HG02588 (cell line): Measurements from ENCODE around the gene MRPL37.
A peak's percentile ranks its signal among the peaks of the same experiment; 100 is the strongest.
"Not testable (repeated sequence)": the region's sequence is repeated elsewhere in the genome, so short reads cannot be mapped to it uniquely, and the experiment has no call there.

Experiments
- ATAC-seq: cut with Tn5 transposase; IDR thresholded peaks from one replicate; pipeline ENCODE4 v1.9.1; 2021; ENCODE audit warnings: mild to moderate bottlenecking, moderate library complexity; ENCODE audit not compliant: unreplicated experiment

The MRPL37 gene

DNA sequence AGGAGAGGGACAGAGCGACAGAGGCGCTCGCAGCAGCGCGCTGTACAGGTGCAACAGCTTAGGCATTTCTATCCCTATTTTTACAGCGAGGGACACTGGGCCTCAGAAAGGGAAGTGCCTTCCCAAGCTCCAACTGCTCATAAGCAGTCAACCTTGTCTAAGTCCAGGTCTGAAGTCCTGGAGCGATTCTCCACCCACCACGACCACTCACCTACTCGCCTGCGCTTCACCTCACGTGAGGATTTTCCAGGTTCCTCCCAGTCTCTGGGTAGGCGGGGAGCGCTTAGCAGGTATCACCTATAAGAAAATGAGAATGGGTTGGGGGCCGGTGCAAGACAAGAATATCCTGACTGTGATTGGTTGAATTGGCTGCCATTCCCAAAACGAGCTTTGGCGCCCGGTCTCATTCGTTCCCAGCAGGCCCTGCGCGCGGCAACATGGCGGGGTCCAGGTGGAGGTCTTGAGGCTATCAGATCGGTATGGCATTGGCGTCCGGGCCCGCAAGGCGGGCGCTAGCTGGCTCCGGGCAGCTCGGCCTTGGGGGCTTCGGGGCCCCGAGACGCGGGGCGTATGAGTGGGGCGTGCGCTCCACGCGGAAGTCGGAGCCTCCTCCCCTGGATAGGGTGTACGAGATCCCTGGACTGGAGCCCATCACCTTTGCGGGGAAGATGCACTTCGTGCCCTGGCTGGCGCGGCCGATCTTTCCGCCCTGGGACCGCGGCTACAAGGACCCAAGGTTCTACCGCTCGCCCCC is at the start of gene MRPL37, which contains the start of gene CYB5RL:
Gene MRPL37, plus strand, starts transcription at position 403 of the 754 bp plus-strand sequence. Its CDS starts 77 bp downstream, at position 480.
Gene CYB5RL, minus strand, starts transcription at position 266 of the 754 bp plus-strand sequence. CDS start 4,414 bp downstream, outside the sequence.
- peak; percentile 97 for ATAC-seq

DNA sequence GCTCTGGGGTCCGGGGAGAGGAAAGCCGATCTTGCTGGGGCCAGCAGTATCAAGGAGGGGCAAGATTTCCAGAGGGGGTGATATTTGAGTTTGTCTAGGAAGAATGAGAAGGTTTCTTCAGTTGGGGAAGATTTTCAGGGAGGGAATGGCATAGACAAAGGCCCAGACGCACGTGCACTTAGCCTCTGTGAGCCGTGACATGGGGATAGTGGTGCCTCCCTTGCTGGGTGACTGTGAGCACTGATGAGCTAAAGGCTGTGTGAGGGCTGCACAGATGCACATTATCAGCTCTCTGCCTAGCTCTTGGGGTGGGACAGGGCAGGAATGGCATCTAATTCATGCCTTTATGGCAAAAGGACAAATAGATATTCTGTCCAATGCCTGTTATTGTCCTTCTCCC is 49.0 kb upstream of the MRPL37 start:
- no peak for ATAC-seq

DNA sequence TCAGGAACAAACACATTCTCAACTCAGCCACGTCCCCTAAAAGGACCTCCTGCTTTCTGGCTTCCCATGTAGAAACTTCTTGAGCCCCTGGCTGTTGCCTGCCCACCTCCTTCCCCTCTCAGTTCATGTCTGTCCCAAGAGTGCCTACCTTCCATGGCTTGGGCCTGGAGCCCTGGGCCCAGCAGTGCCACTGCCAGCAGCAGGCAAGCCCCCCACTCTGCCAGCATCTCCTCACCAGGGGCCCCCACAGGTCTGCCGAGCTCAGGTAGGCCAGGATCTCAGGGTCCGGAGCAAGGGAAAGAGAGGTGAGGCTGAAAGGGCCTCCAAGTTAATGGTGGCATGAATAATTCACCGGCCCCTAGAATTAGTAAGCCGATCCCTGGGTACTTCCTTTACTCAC is 47.3 kb upstream of the MRPL37 start, which contains the start of gene CDCP2:
Gene CDCP2, minus strand, starts transcription at position 305 of the 400 bp plus-strand sequence. Its CDS starts 78 bp downstream, at position 227.
- ATAC-seq = no peak

GRCh38 chr1:54153535-54154439 is 46.2 kb upstream of the MRPL37 start:
- ATAC-seq = no peak

- no peak for ATAC-seq
Measured at GRCh38 chr1:54156201-54156600, 43.8 kb upstream of the MRPL37 start.

DNA sequence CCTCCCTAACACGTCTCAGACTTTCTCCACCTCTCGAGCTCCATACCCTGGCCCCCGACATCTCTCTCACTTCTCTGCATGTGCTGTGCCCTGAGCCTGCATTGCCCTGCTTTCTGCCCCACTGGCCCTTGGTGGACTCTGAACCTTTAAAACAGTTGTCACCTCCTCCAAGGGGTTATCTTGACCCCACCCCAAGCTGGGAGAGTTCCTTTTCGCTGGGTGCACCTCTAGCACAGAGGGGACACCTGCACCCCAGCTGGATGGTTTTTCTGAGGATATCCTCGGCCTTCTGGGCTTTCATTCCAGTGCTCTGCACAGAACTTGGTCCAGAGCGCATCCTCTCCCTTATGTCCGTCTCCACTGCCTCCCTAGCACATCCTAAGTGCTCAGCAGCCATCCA is 43.0 kb upstream of the MRPL37 start:
- no peak for ATAC-seq

DNA sequence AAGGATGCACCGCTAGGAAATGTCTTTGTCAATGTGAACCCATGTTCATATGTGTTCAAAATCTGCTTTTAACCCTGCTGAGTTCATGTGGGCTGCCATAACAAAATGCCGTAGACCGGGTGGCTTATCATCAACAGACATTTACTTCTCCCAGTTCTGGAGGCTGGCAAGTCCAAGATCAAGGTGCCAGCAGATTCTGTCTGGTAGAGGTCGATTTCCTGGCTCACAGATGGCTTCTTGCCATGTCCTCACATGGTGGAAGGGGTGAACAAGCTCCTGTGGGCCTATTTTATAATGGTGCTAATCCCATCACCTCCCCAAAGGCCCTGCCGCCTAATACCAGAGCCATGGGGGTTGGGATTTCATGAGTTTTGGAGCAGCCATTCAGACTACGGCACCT is 42.6 kb upstream of the MRPL37 start:
- ATAC-seq = no peak

DNA sequence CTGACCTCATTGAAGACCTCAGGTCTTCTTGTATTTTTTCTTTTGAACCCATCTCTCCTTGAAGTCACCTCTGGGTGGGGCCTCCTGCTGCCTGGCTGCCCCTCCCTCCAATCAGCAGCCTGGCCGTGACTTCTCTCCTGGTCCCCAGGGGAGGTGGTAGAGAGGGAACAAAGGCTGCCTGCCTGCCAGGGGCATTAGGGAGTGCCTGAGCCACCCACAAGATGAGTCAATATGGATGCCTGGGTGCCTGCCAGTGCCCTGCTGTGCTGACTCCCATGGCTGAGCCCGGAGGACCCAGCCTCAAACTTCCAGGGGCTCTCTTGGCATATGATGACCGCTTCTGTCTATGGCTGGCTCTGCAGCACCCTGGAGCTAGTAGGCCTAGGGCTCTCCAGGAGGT is 41.9 kb upstream of the MRPL37 start:
- no peak for ATAC-seq

- ATAC-seq = no peak
Measured at GRCh38 chr1:54159733-54160316, 40.1 kb upstream of the MRPL37 start.

DNA sequence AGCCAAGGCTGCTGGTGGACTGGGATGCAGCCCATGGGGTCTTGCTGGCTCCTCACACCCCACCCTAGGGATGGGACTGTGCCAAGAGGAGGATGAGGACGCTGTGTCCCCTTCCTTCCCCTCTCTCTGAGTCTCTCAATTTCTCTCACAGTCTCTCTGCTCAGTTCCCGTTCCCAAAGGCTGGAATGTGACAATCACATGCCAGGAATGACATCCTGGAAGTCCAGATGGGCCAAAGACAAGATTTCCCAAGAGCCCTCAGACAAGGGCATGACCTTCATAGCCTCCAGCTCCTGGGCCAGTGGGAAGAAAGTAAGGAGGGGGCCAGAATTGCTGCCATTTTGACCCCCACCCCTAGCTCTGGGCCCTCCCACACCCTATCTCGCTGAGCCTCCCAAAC is 39.6 kb upstream of the MRPL37 start:
- ATAC-seq = no peak

DNA sequence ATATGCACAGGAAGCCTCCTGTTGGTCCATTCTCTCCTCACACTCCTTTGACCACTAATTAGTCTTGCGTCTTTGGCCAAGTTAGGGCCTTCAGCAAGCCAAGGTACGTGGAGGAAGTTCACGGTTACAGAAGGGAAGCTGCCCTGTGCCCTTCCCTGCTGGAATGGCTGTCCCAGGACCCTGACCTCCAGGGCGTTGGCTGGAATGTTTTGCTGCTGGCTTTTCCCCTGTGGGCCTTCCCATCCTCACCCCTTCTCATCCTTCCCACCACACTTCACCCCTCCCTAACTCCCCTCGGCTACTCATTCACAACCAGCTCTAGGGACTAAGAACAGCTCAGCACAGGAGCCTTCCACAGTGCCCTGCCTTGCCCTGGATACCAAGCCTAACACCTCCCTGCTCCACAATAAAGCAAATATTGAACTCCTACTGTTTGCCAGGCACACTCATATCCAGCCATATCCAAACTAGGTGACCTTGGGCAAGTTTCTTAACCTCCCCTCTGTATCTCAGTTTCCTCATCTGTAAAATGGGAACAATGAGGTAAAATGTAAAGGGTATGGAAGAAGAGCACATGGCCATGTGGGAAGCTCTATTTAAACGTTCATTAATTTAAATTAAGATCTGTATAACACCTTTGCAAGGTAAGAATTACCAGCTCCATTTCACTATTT is 38.3 kb upstream of the MRPL37 start:
- ATAC-seq = no peak

GRCh38 chr1:54163051-54163450 is 36.9 kb upstream of the MRPL37 start:
- ATAC-seq = no peak

DNA sequence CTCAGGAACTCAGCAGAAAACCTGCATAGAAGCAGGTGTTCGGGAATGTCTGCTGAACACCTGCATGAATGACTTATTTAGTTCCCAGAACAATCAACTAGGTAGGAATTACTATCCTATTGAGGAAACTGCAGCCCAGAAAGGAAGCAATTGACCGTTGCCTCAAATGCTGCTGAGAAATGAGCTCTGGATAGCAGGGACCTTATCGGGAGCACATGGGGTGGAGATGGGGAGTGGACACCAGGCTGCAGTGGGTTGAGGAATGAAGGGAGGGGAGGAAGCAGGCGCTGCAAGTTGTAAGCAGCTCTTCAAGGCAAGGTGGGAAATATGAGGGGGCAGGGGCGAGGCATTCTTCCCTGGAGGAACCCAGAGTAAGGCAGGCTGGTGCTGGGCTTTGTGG is 36.4 kb upstream of the MRPL37 start:
- no peak for ATAC-seq

DNA sequence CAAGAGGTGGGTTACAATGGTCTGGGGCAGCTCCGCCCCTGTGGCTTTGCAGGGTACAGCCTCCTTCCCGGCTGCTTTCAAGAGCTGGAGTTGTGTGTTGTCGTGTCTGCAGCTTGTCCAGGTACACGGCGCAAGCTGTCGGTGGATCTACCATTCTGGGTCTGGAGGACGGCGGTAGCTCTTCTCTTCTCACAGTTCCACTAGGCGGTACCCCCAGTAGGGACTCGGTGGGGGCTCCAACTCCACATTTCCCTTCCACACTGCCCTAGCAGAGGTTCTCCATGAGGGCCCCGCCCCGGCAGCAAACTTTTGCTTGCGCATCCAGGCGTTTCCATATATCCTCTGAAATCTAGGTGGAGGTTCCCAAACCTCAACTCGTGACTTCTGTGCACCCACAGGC is 34.8 kb upstream of the MRPL37 start:
- no peak for ATAC-seq

GRCh38 chr1:54166357-54166756 is 33.6 kb upstream of the MRPL37 start:
- ATAC-seq = not testable (repeated sequence)

GRCh38 chr1:54167422-54168139 is 32.4 kb upstream of the MRPL37 start:
- ATAC-seq = no peak

- ATAC-seq = no peak
Measured at GRCh38 chr1:54168206-54168965, 31.6 kb upstream of the MRPL37 start.

GRCh38 chr1:54169068-54169467 is 30.9 kb upstream of the MRPL37 start:
- no peak for ATAC-seq

DNA sequence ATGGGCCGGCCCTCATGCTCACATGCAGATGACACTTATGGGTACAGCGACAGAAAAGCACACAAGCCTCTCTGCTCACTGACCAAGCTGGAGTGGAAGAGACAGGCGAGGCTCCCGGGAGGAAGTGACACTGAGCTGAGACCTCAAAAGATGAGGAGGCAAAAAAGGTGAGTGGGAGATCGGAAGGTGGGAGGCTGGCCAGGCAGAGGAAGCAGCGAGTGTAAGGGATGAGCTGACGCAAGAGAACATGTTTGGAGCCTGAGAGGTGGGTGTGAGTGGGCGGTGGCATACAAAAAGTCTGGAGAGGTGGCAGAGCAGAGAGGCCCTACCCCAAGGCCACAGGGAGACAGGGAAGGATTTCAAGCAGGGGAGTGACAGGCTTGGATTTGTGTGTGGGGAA is 29.0 kb upstream of the MRPL37 start:
- no peak for ATAC-seq
